MCF 10A (cell line): ENCODE measurements around the gene OTUB2. TPM values are rescaled to one million over a fixed set of nuclear protein-coding genes. Genes with fewer than 3 reads are reported as not detected.

Experiments
- BruUV-seq: library from RNA; stranded (reverse); fragments of 400-500 nt; replicated peaks from 2 replicates; lab custom pipeline; 2021; lab: Mats Ljungman, UMichigan
- CTCF ChIA-PET: fragments of 300-600 bp; sonication (Branson Sonifier 250); formaldehyde crosslinking; extraction: SDS; loops from one replicate; lab custom pipeline; 2021; ENCODE audit warnings: antibody characterized with exemption, inconsistent platforms; lab: Yijun Ruan, JAX
- POLR2A ChIA-PET: fragments of 300-600, 350-650 bp; sonication (Branson Sonifier 250); formaldehyde crosslinking; extraction: SDS; loops from one replicate; lab custom pipeline; 2020; ENCODE audit warnings: antibody characterized with exemption, inconsistent platforms; lab: Yijun Ruan, JAX
- DNase-seq: peaks from one replicate; pipeline ENCODE4 v3.0.0-alpha.2; 2018; ENCODE audit not compliant: unreplicated experiment
- H3K27ac Mint-ChIP-seq: one replicate; pipeline ENCODE4 v1.8.0; 2022; ENCODE audit warnings: mild to moderate bottlenecking, low read depth, mixed read lengths; ENCODE audit not compliant: unreplicated experiment
- H3K27me3 Mint-ChIP-seq: one replicate; pipeline ENCODE4 v1.8.0; 2022; ENCODE audit warnings: mixed read lengths; ENCODE audit not compliant: insufficient read depth, unreplicated experiment
- H3K36me3 Mint-ChIP-seq: one replicate; pipeline ENCODE4 v1.8.0; 2022; ENCODE audit warnings: mild to moderate bottlenecking, moderate library complexity, mixed read lengths; ENCODE audit not compliant: insufficient read depth, unreplicated experiment
- H3K4me1 Mint-ChIP-seq: one replicate; pipeline ENCODE4 v1.8.0; 2022; ENCODE audit warnings: mixed read lengths; ENCODE audit not compliant: insufficient read depth, unreplicated experiment
- H3K4me3 Mint-ChIP-seq: one replicate; pipeline ENCODE4 v1.8.0; 2022; ENCODE audit warnings: mild to moderate bottlenecking, moderate library complexity, mixed read lengths; ENCODE audit not compliant: unreplicated experiment
- H3K9me3 Mint-ChIP-seq: one replicate; pipeline ENCODE4 v1.8.0; 2022; ENCODE audit warnings: mixed read lengths; ENCODE audit not compliant: unreplicated experiment
- intact Hi-C: fragments of 100-400 bp; cut with micrococcal nuclease; formaldehyde crosslinking; loops from 2 replicates; pipeline ENCODE4 v1.14.1; 2022
- total RNA-seq: library from RNA; stranded (reverse); gene quantifications from 2 replicates; pipeline ENCODE4 v1.2.3, GENCODE V29; 2022
- TF ChIP-seq, protein P1 (sequence below): fragments of 200-600 bp; IDR thresholded peaks from one replicate; pipeline ENCODE4 v1.8.0; 2022; ENCODE audit warnings: antibody characterized with exemption, mild to moderate bottlenecking; ENCODE audit not compliant: unreplicated experiment

The OTUB2 gene
- total RNA-seq, 1 experiment from 2014 or later, result 1.2 TPM

DNA sequence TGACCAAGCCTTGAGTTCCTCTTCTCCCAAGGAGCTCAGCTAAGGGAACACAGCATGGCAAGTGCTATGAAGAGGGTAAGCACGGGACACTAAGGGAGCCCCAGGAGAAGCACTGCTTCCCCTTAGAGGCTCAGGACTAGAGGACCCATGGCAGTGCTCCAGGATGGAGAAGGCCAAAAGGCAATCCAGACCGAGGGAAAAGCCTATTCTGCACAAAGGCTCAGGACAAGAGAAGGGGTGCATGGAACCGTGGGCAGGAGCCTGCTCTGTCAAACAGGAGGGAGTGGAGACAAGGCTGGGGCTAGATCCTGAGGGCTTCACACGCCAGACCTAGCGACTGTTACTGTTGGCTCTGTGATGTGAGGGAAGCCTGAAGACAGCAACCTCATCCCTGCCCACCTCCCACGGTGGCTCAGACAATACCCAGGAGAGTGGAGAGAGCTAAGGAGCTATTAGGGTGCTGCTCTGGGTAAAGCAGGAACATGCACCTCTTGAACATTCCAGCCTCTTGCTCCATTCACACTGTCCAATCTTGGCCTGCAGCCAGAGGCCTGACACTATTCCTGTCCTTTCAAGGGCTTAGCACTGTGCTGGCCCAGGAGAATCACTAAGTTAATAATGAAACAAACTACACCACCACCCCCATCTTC is 24.2 kb downstream of the OTUB2 start:
- Mint-ChIP-seq H3K27me3 (no peaks in the 10 kb centered on the region), H3K36me3 (peaks cover 82% of the 10 kb centered on the region), H3K9me3 (no peaks in the 10 kb centered on the region), H3K27ac (no peak overlapping the region), H3K4me3 (no peak overlapping the region), H3K4me1 (no peaks in the 10 kb centered on the region)
- no TSS peak for BruUV-seq
- TF ChIP-seq, protein P1, sequence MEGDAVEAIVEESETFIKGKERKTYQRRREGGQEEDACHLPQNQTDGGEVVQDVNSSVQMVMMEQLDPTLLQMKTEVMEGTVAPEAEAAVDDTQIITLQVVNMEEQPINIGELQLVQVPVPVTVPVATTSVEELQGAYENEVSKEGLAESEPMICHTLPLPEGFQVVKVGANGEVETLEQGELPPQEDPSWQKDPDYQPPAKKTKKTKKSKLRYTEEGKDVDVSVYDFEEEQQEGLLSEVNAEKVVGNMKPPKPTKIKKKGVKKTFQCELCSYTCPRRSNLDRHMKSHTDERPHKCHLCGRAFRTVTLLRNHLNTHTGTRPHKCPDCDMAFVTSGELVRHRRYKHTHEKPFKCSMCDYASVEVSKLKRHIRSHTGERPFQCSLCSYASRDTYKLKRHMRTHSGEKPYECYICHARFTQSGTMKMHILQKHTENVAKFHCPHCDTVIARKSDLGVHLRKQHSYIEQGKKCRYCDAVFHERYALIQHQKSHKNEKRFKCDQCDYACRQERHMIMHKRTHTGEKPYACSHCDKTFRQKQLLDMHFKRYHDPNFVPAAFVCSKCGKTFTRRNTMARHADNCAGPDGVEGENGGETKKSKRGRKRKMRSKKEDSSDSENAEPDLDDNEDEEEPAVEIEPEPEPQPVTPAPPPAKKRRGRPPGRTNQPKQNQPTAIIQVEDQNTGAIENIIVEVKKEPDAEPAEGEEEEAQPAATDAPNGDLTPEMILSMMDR, result no peak
- DNase-seq, result no peak
- CTCF ChIA-PET, result interaction anchor here (0.6 to 3.5 kb wide), 10 partner anchors 8 to 1655 kb away, joined by 3 to 27 read pairs (median 4); no protein-coding TSS in a partner anchor
- POLR2A ChIA-PET, result interaction anchor here (0.7 kb wide), 1 partner anchor 31 kb away, joined by 3 read pairs; no protein-coding TSS in a partner anchor
- intact Hi-C loops, result loop anchor here (5.0 kb wide), 1 partner anchor 87 kb away; no protein-coding TSS in a partner anchor

DNA sequence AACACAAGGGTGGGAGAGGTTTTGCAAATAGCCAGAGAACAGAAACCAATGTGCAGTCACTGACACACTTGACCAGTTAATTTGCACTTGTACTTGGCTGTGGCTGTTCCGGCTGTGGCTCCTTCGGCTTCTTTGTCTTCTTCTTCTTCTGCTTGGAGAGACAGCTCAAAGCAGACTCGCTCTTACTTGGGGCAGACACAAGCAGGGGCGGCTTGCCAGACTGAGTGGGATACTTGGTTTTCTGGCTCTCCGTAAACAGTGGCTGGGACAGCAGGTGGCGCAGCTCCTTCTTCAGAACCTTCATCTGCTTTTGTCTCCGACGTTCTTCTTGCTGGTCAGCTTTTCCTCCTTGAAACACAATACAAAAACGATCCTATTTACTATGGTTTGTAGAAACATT is 25.0 kb downstream of the OTUB2 start:
- POLR2A ChIA-PET, result interaction anchor here (0.7 to 1.7 kb wide), 2 partner anchors 12 to 78 kb away, joined by 3 to 4 read pairs; partner anchors contain the start of gene IFI27L2
- Mint-ChIP-seq H3K36me3 (peaks cover 89% of the 10 kb centered on the region), H3K4me3 (no peak overlapping the region), H3K27me3 (no peaks in the 10 kb centered on the region), H3K9me3 (no peaks in the 10 kb centered on the region), H3K4me1 (no peaks in the 10 kb centered on the region), H3K27ac (no peak overlapping the region)
- peak; percentile 28 for DNase-seq
- BruUV-seq, result no TSS peak
- CTCF ChIA-PET, result interaction anchor here (0.6 to 2.7 kb wide), 16 partner anchors 8 to 1656 kb away, joined by 3 to 22 read pairs (median 3); no protein-coding TSS in a partner anchor
- intact Hi-C loops, result loop anchor here (5.0 kb wide), 1 partner anchor 86 kb away; no protein-coding TSS in a partner anchor
- TF ChIP-seq, protein P1, result peak; percentile 32

DNA sequence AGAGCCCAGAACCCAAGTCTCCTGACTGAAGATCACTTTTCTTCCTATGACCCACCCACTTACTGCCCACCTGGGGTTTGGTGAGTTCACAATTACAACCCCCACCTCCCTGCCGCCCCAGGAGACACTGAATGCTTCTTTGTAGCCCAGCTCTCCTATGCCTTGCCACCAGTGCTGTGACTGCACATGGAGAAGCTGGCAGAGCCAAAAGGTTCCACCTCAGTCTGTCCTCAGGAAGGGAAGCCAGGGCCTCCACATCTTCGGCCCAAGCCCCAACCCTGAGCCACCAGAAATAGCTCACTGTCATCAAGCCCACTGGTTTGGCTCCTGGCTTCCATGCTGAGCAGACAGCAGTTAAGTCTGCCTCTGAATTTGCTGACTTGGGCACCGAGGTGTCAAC is 25.6 kb downstream of the OTUB2 start:
- Mint-ChIP-seq H3K9me3 (no peaks in the 10 kb centered on the region), H3K27me3 (no peaks in the 10 kb centered on the region), H3K27ac (no peak overlapping the region), H3K4me3 (no peak overlapping the region), H3K4me1 (no peaks in the 10 kb centered on the region), H3K36me3 (peaks cover 93% of the 10 kb centered on the region)
- no peak for DNase-seq
- CTCF ChIA-PET, result interaction anchor here (0.7 to 2.7 kb wide), 10 partner anchors 9 to 434 kb away, joined by 3 to 22 read pairs (median 4); no protein-coding TSS in a partner anchor
- intact Hi-C loops, result loop anchor here (5.0 kb wide), 1 partner anchor 86 kb away; no protein-coding TSS in a partner anchor
- TF ChIP-seq, protein P1, result no peak
- POLR2A ChIA-PET, result interaction anchor here (1.7 to 2.2 kb wide), 2 partner anchors 11 to 28 kb away, joined by 4 to 8 read pairs; partner anchors contain the start of genes DDX24 and IFI27L1
- BruUV-seq, result no TSS peak

DNA sequence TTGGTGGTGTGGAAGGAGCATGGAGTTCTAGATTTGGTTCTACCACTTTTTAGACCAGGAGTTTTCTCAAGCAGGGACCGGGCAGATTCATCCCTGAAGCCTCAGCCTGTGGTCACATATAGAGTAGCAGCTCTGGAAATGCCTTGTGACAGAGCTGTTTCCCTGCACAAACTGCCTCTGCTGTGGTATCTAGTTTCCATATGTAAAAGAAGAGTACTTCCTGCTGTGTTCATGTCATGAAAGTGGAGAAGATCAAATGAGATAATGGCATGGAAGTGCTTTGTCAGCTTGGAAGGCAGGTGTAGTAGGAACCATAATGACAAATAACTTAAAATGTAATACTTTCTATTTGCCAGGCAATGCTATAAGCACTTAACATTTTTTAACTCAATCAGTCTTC is 26.1 kb downstream of the OTUB2 start:
- CTCF ChIA-PET, result interaction anchor here (0.8 to 2.7 kb wide), 8 partner anchors 14 to 434 kb away, joined by 3 to 22 read pairs (median 4); no protein-coding TSS in a partner anchor
- peaks cover 93% of the 10 kb centered on the region for H3K36me3 Mint-ChIP-seq
- no peak overlapping the region for H3K4me3 Mint-ChIP-seq
- no peak overlapping the region for H3K27ac Mint-ChIP-seq
- POLR2A ChIA-PET, result interaction anchor here (1.7 to 2.2 kb wide), 2 partner anchors 11 to 28 kb away, joined by 4 to 8 read pairs; partner anchors contain the start of genes DDX24 and IFI27L1
- intact Hi-C loops, result loop anchor here (5.0 kb wide), 1 partner anchor 85 kb away; no protein-coding TSS in a partner anchor
- no peaks in the 10 kb centered on the region for H3K9me3 Mint-ChIP-seq
- H3K27me3 Mint-ChIP-seq, result no peaks in the 10 kb centered on the region
- TF ChIP-seq, protein P1, result no peak
- no peak for DNase-seq
- H3K4me1 Mint-ChIP-seq, result no peaks in the 10 kb centered on the region
- no TSS peak for BruUV-seq
